ENCODE results near the gene MIF.
"Not testable (repeated sequence)": the region's sequence is repeated elsewhere in the genome, so short reads cannot be mapped to it uniquely, and the experiment has no call there.

Gene MIF

DNA sequence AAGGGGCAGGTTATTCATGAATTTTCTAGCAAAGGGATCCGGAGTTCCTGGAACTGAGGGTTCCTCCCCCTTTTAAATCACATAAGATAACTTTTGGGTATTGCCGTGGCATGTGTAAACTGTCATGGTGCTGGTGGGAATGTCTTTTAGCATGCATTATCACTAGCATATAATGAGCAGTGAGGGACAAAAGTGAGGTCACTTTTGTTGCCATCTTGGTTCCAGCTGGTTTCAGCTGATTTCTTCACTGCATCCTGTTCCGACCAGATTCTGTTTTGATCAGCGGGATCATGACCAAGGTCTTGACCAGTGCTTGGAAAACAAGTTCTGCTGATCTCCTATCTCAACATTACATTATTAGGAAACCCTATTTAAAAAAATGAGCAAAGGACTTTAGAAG lies 7.4 kb downstream of the MIF start:
- DNase-seq (ENCODE audit: low spot score), result no peak
- TF ChIP-seq, protein P1, sequence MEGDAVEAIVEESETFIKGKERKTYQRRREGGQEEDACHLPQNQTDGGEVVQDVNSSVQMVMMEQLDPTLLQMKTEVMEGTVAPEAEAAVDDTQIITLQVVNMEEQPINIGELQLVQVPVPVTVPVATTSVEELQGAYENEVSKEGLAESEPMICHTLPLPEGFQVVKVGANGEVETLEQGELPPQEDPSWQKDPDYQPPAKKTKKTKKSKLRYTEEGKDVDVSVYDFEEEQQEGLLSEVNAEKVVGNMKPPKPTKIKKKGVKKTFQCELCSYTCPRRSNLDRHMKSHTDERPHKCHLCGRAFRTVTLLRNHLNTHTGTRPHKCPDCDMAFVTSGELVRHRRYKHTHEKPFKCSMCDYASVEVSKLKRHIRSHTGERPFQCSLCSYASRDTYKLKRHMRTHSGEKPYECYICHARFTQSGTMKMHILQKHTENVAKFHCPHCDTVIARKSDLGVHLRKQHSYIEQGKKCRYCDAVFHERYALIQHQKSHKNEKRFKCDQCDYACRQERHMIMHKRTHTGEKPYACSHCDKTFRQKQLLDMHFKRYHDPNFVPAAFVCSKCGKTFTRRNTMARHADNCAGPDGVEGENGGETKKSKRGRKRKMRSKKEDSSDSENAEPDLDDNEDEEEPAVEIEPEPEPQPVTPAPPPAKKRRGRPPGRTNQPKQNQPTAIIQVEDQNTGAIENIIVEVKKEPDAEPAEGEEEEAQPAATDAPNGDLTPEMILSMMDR (conservative IDR thresholded peaks at IDR 0.05; ENCODE audit: low read depth), result no peak
- no peak overlapping the region for H3K27ac ChIP-seq
- POLR2A ChIA-PET (ENCODE audit: low non-redundant PET), result no interaction called here
- CTCF ChIA-PET, result no interaction called here

DNA sequence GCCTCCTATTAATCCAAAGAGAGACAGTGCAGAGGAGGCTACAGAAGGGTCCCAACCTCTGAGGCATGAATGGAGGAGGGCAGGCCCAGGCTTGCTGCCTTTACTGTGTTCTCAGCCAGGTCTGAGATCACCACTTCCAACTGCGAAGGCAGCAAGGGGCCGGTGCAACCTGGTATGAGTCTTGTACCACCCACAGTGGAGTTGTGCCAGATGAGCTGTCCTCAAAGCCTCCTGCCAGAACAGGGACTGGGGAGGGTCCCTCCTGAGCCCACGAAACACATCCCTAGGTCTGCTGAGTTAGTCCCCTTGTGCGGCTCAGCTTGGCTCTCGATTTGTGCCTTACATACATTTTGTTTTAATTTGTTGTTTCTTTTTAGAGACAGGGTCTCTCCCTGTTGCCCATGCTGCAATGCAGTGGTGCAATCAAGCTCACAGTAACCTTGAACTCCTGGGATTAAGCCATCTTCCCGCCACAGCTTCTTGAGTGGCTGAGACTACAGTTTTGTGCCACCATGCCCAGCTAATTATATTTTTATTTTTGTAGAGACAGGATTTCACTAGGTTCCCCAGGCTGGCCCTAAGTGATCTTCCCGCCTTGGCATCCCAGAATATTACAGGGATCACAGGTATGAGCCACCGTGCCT lies 9.3 kb downstream of the MIF start:
- H3K27ac ChIP-seq, result peak overlapping the region; percentile 83
- DNase-seq (ENCODE audit: low spot score), result peak; percentile 69
- ChIA-PET POLR2A (ENCODE audit: low non-redundant PET) (interaction anchor here (0.8 to 1.2 kb wide), 2 partner anchors 9 to 10 kb away, joined by 4 read pairs; partner anchors contain the start of gene MIF), CTCF (no interaction called here)
- TF ChIP-seq, protein P1 (conservative IDR thresholded peaks at IDR 0.05; ENCODE audit: low read depth), result no peak

DNA sequence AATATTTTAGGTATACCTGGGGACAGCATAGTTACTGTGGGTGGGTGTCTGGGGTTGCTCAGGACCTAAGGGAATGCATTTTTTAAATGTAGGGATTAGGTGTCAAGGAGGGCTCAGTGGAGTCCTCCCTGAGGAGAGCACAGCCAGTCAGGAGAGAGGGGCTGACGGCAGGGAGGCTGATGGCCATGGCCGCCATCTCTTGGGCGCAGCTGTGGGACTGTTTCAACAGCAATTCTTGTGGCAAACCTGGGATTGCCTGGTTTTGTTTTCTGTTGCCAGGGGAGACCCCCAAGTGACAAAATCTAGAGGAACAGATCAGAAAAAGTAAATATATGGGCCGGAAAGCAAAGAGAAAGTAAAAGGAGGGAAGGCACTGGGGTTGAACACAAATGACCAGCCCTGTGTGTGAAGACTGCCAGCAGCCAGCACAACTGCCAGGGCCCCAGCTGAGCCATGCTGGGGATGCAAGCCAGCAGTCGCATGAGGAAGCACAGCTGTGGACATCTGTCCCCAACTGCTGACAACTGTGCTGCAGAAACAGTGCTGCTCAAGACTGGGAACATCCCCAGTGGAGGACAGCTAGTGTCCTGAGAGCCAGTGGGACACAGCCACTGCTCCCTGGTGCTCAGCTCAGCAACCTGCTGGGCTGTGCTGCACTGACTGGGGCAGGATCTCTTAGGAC lies 10.5 kb downstream of the MIF start:
- ChIA-PET CTCF (no interaction called here), POLR2A (ENCODE audit: low non-redundant PET) (no interaction called here)
- TF ChIP-seq, protein P1 (conservative IDR thresholded peaks at IDR 0.05; ENCODE audit: low read depth), result no peak
- H3K27ac ChIP-seq, result peak overlapping the region; percentile 83
- no peak for DNase-seq (ENCODE audit: low spot score)

DNA sequence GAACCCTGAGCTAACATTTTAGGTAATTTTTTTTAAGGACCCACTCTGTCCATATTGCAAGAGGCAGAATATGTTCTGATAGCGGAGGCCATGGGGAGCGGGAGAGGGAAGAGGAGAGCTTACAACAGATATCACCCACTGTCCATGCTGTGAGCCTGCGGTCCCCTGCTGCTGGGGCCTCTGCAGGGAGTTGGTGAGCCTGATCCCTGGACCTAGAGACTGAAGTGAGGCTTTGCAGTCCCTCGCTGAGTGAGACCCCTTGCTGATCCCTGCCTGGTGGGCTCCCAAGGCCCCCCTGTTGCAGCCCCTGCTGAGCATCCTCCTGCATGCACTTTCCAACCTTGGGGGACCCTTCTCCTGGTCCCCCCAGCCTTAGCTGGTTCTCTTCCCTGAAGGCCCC lies 12.5 kb downstream of the MIF start:
- H3K27ac ChIP-seq, result no peak overlapping the region
- TF ChIP-seq, protein P1 (conservative IDR thresholded peaks at IDR 0.05; ENCODE audit: low read depth), result no peak
- CTCF ChIA-PET, result no interaction called here
- no peak for DNase-seq (ENCODE audit: low spot score)
- POLR2A ChIA-PET (ENCODE audit: low non-redundant PET), result no interaction called here

DNA sequence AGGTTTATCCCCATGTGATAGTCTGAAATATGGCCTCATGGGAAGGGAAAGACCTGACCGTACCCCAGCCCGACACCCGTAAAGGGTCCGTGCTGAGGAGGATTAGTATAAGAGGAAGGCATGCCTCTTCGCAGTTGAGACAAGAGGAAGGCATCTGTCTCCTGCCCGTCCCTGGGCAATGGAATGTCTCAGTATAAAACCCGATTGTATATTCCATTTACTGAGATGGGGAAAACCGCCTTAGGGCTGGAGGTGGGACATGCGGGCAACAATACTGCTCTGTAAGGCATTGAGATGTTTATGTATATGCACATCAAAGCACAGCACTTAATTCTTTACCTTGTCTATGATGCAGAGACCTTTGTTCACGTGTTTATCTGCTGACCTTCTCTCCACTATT lies 13.2 kb downstream of the MIF start:
- H3K27ac ChIP-seq; DNase-seq (ENCODE audit: low spot score); CTCF ChIA-PET; POLR2A ChIA-PET (ENCODE audit: low non-redundant PET): not testable (repeated sequence)

DNA sequence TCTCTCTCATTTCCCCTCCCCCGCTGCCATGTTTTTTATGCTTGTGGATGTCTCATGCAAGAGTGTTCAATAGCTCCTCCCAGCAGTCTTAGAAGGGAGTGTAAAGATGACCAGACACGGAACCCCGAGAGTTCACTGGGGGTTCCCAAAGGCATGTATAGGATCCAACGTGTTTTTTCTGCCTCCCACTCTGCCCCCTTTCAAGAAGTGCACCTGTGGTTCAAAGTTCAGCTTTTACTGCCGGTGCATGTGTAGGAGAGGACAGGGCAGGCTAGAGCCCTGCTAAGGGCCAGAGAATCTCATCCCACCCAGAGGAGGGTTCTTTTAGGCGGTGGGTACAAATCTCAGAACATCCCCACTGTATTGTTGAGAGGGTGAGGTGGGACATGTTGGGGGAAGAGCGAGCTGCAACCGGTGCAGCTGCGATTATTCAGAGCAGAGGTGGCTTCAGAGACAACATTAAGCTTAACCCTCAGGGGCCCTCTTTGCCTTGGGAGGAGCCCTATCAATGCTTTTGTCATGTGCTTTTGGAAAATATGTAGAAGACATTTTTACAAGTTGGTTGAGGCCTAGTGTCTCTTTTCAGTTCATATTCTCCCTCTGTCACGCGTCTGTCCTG lies 14.5 kb downstream of the MIF start:
- TF ChIP-seq, protein P1 (conservative IDR thresholded peaks at IDR 0.05; ENCODE audit: low read depth), result no peak
- ChIA-PET CTCF (no interaction called here), POLR2A (ENCODE audit: low non-redundant PET) (no interaction called here)
- DNase-seq (ENCODE audit: low spot score), result no peak
- no peak overlapping the region for H3K27ac ChIP-seq

DNA sequence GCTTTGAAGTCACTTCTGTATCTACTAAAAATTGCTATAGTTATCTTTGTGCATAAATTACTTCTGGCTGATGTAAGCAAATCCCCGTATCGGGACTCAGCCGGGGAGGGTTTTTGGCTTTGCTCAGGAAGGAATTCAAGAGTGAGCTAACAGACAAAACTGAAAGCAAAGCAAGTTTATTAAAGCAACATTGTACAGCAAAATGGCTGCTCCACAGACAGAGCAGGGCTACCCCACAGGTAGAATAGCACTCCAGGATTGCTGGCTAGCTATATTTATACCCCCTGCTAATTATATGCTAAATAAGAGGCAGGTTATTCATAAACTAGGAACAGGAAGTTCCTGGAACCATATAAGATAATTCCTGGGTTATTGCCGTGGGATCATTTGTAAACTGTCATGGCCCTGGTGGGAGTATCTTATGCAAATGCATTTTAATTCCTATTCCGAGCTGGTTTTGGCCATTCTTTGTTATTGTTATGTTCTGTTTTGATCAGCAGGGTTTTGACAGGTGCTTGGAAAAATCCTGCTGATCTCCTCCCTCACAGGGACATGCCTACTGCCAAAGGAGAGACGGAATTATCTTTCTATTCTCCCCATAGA lies 15.2 kb downstream of the MIF start:
- DNase-seq (ENCODE audit: low spot score), result no peak
- H3K27ac ChIP-seq, result no peak overlapping the region
- ChIA-PET CTCF (no interaction called here), POLR2A (ENCODE audit: low non-redundant PET) (no interaction called here)
- TF ChIP-seq, protein P1 (conservative IDR thresholded peaks at IDR 0.05; ENCODE audit: low read depth), result no peak

Data from RWPE1 (cell line).